Measurements from ENCODE around the gene KIF3A. TPM values are rescaled to one million over a fixed set of nuclear protein-coding genes. Genes with fewer than 3 reads are reported as not detected.

KIF3A gene
- polyA plus RNA-seq, 1 donor from 2014 or later = 94.4 TPM

DNA sequence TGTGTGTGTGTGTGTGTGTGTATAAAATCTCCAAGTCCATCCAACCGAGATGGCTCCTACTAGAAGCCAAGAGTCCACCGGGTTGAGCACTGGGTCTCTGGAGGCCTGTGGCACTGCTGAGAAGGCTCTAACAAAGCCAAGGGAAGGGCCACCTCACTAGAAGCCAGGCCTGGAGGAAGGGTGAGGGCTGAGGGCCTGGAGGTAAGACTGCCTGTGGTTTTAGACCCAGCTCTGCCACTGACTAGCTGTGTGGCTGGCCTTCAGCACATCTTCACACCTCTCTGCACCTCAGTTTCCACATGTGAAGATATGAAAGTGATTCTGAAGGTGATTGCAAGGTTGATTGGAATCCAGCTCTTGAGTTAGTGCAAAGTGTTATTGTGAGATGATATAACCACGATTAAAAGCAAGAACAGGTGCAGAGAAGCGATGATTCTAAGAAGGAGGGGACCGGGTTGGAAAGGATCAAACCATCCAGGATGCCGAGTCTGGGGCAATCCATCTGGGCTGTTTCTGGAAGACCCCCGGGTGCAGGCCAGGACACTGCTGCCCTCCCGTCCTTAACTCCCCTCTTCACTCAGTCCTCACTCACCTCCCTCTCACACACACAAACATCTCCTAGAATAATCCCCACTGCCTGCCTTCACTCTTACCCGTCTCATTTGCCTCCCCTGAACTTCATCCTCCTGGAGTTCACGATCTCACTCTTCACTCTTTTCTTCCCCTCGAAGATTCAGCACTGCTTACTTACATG lies 61.2 kb downstream of the KIF3A start:
- TF ChIP-seq TAF1 (IDR thresholded peaks at IDR 0.05; ENCODE audit: low read depth) (no peak), EZH2 (IDR thresholded peaks at IDR 0.05; ENCODE audit: borderline replicate concordance, insufficient read depth, low read length, poor library complexity, severe bottlenecking) (no peak), SMC3 (conservative IDR thresholded peaks at IDR 0.05; ENCODE audit: poor library complexity) (no peak), RAD21 (conservative IDR thresholded peaks at IDR 0.05) (no peak), MXI1 (conservative IDR thresholded peaks at IDR 0.05; ENCODE audit: poor library complexity, severe bottlenecking) (no peak)
- TF ChIP-seq, protein P1, sequence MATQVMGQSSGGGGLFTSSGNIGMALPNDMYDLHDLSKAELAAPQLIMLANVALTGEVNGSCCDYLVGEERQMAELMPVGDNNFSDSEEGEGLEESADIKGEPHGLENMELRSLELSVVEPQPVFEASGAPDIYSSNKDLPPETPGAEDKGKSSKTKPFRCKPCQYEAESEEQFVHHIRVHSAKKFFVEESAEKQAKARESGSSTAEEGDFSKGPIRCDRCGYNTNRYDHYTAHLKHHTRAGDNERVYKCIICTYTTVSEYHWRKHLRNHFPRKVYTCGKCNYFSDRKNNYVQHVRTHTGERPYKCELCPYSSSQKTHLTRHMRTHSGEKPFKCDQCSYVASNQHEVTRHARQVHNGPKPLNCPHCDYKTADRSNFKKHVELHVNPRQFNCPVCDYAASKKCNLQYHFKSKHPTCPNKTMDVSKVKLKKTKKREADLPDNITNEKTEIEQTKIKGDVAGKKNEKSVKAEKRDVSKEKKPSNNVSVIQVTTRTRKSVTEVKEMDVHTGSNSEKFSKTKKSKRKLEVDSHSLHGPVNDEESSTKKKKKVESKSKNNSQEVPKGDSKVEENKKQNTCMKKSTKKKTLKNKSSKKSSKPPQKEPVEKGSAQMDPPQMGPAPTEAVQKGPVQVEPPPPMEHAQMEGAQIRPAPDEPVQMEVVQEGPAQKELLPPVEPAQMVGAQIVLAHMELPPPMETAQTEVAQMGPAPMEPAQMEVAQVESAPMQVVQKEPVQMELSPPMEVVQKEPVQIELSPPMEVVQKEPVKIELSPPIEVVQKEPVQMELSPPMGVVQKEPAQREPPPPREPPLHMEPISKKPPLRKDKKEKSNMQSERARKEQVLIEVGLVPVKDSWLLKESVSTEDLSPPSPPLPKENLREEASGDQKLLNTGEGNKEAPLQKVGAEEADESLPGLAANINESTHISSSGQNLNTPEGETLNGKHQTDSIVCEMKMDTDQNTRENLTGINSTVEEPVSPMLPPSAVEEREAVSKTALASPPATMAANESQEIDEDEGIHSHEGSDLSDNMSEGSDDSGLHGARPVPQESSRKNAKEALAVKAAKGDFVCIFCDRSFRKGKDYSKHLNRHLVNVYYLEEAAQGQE (IDR thresholded peaks at IDR 0.05; ENCODE audit: borderline replicate concordance) = no peak
- Histone ChIP-seq H2AFZ (ENCODE audit: low read depth, low read length) (no peak overlapping the region), H3K27me3 (ENCODE audit: insufficient read depth, low read depth, low read length) (no peaks in the 10 kb centered on the region), H3K9me2 (ENCODE audit: insufficient read depth, low read length) (no peaks in the 10 kb centered on the region), H3K4me3 (ENCODE audit: low read length) (no peak overlapping the region), H3K9ac (ENCODE audit: low read length) (no peak overlapping the region), H3K27ac (ENCODE audit: low read length) (no peak overlapping the region), H4K20me1 (ENCODE audit: insufficient read depth) (no peaks in the 10 kb centered on the region), H3K79me2 (replicated peaks; ENCODE audit: insufficient read depth, low read length) (no peaks in the 10 kb centered on the region), H3F3A (ENCODE audit: insufficient read depth, low read length, poor library complexity, severe bottlenecking) (no peaks in the 10 kb centered on the region), H3K9me3 (ENCODE audit: low read length) (no peaks in the 10 kb centered on the region), H3K4me2 (ENCODE audit: low read length) (no peak overlapping the region), H3K36me3 (ENCODE audit: insufficient read depth, low read length) (no peaks in the 10 kb centered on the region)

DNA sequence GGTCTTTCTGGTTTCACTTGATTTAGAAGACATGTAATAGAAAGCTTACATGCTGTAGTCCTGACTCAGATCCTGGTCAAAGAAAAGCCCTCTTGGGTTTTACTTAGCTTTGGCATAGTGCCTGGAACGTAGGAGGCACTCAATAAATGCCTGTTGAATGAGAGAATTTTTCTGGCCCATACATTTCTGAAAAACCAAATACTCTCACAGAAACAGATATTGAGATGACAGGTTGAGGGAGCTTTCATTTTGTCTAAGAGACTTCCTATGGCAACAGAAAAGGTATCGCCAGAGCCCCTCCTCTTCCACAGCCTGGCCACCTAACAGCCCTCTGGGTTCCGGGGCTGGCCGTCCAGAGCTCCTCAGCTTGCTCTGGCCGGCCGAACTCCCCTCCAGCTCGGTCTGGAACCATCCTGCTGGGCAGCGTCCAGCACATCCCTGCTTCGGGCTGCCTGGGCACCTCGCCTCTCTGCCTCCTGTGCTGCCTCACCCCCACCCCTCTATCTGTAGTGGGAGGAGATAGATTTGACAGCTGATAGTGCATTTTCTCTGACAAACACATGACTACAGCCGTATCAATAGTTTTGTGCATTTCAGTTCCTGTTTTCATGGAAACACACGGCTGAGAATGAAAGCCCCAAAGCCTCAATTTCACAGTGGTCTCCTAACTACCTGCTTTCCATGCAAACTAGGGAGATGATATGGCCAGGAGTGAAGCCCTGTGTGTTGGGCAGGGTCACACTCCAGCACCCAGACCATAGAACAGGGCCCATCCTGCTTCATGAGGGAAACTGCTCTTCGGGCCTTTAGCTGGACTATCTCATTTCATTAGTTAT lies 62.5 kb downstream of the KIF3A start:
- no peaks in the 10 kb centered on the region for H3K79me2 ChIP-seq (replicated peaks; ENCODE audit: insufficient read depth, low read length)
- TF ChIP-seq, protein P1 (IDR thresholded peaks at IDR 0.05; ENCODE audit: borderline replicate concordance) = no peak
- TF ChIP-seq MXI1 (conservative IDR thresholded peaks at IDR 0.05; ENCODE audit: poor library complexity, severe bottlenecking) = no peak
- H3K4me3 ChIP-seq (ENCODE audit: low read length) = no peak overlapping the region
- H3K9me3 ChIP-seq (ENCODE audit: low read length) = no peaks in the 10 kb centered on the region
- no peaks in the 10 kb centered on the region for H3F3A ChIP-seq (ENCODE audit: insufficient read depth, low read length, poor library complexity, severe bottlenecking)
- H4K20me1 ChIP-seq (ENCODE audit: insufficient read depth) = no peaks in the 10 kb centered on the region
- H2AFZ ChIP-seq (ENCODE audit: low read depth, low read length) = no peak overlapping the region
- H3K9ac ChIP-seq (ENCODE audit: low read length) = no peak overlapping the region
- no peaks in the 10 kb centered on the region for H3K36me3 ChIP-seq (ENCODE audit: insufficient read depth, low read length)
- H3K9me2 ChIP-seq (ENCODE audit: insufficient read depth, low read length) = no peaks in the 10 kb centered on the region
- H3K27ac ChIP-seq (ENCODE audit: low read length) = no peak overlapping the region
- H3K4me2 ChIP-seq (ENCODE audit: low read length) = no peak overlapping the region
- no peaks in the 10 kb centered on the region for H3K27me3 ChIP-seq (ENCODE audit: insufficient read depth, low read depth, low read length)

Measured in neural cell (in vitro differentiated cells).